Psoas muscle (tissue), 8 donors: ENCODE data around the gene HYPK. TPM values are rescaled to one million over a fixed set of nuclear protein-coding genes. Genes with fewer than 3 reads are reported as not detected.

Source experiments
- ATAC-seq, 4 donors: fragments of 200-7000 bp; cut with Tn5 transposase; one replicate each; pipeline ENCODE4 v1.9.1; 2020; ENCODE audit warnings: moderate library complexity in 3 of 4, mild to moderate bottlenecking in 2 of 4
- DNase-seq, 2 donors: peaks; one replicate each; pipeline ENCODE4 v3.0.0-alpha.2; 2020
- H3K27ac ChIP-seq: fragments of 200-600 bp; one replicate; pipeline ENCODE4 v1.8.0; 2022
- H3K27me3 ChIP-seq, 3 donors: fragments of 200-600 bp in 1 of 3; one replicate each; pipeline versions ENCODE4 v1.6.1 to v1.8.0; 2013 to 2022; ENCODE audit warnings: low read length in 2 of 3, mild to moderate bottlenecking in 2 of 3, moderate library complexity in 1 of 3; ENCODE audit not compliant: insufficient read depth in 3 of 3
- H3K36me3 ChIP-seq, 2 donors: fragments of 200-600 bp in 1 of 2; one replicate each; pipeline versions ENCODE4 v1.6.1 to v1.8.0; 2013 to 2022; ENCODE audit warnings: low read depth in 1 of 2, mild to moderate bottlenecking in 1 of 2, moderate library complexity in 1 of 2; ENCODE audit not compliant: insufficient read depth in 1 of 2
- H3K4me1 ChIP-seq: fragments of 200-600 bp; one replicate; pipeline ENCODE4 v1.8.0; 2022
- H3K4me3 ChIP-seq: fragments of 200-600 bp; one replicate; pipeline ENCODE4 v1.8.0; 2022; ENCODE audit warnings: mild to moderate bottlenecking
- H3K9me3 ChIP-seq: fragments of 200-600 bp; one replicate; pipeline ENCODE4 v1.8.0; 2022
- WGBS, 3 donors: extraction: QIAGEN DNeasy Blood & Tissue Kit; methylation state at CpG; one replicate each; pipeline versions ENCODE4 v1.1.6 to v1.1.7; 2013; 5-methylcytosine and 5-hydroxymethylcytosine counted together
- intact Hi-C, 2 donors: fragments of 100-400 bp; cut with DNase I; formaldehyde crosslinking; loops; one replicate each; pipeline versions ENCODE4 v1.11.0 to v1.14.2; 2022
- polyA plus RNA-seq, 3 donors: library from polyadenylated mRNA; stranded (reverse); fragments of 200-250 nt; gene quantifications; one replicate each; pipeline ENCODE4 v1.2.3, GENCODE V29; 2013
- total RNA-seq, 4 donors: library from RNA; stranded (reverse); fragmentation: NEBNext Ultra II Directional in 2 of 4; extraction: Animal tissue kit (Norgen Biotek cat#: 25700) in 2 of 4; gene quantifications; one replicate each; pipeline versions ENCODE4 v1.2.1 to v1.2.4, GENCODE V29; 2021 to 2023
- TF ChIP-seq, protein P1 (sequence below): fragments of 200-600 bp; IDR thresholded peaks from one replicate; pipeline ENCODE4 v1.8.0; 2022; ENCODE audit warnings: antibody characterized with exemption
- donor health status: healthy with polysubstance abuse.
- donor health status: DM: no; HTN: no; CAD: no; lungs with moderate emphysema.
- donor health status: Bipolar disorder and iron deficiency.
- donor health status: healthy.
- donor health status: DM: yes; HTN: yes; CAD: no.
- donor health status: DM: no; HTN: no; CAD: no.
- donor health status: DM: no; HTN: no; CAD: no.
- donor health status: DM: yes; HTN: yes; CAD: no.

Gene HYPK
- total and polyA plus RNA-seq, 7 donors = 0.77 to 36.5 (median 19.1) TPM

DNA sequence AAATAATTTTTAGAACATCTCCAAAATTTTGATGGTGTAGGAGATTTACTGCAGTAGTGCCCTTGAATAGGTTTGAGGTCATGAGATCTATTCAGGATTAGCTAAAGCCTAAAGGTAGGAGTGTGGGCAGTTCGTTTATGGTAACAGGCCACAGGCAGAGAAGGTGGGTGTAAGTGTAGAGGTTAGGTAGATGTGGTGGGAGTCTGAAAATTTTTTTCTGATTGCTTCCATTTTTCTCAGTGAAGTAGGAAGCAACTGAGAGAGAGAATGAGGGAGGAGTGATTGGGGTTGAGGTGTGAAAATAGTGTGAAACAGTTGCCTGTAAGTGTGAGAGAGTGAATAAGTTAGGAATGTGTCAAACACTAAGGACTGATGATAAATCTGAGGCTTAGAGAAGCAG, 21.4 kb upstream of the HYPK start:
- H3K27ac ChIP-seq = no peak overlapping the region
- intact Hi-C loops = no loop called here
- ATAC-seq (no peak), DNase-seq (no peak)
- TF ChIP-seq, protein P1, sequence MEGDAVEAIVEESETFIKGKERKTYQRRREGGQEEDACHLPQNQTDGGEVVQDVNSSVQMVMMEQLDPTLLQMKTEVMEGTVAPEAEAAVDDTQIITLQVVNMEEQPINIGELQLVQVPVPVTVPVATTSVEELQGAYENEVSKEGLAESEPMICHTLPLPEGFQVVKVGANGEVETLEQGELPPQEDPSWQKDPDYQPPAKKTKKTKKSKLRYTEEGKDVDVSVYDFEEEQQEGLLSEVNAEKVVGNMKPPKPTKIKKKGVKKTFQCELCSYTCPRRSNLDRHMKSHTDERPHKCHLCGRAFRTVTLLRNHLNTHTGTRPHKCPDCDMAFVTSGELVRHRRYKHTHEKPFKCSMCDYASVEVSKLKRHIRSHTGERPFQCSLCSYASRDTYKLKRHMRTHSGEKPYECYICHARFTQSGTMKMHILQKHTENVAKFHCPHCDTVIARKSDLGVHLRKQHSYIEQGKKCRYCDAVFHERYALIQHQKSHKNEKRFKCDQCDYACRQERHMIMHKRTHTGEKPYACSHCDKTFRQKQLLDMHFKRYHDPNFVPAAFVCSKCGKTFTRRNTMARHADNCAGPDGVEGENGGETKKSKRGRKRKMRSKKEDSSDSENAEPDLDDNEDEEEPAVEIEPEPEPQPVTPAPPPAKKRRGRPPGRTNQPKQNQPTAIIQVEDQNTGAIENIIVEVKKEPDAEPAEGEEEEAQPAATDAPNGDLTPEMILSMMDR = no peak
- peaks cover 4% of the 10 kb centered on the region for H3K4me1 ChIP-seq
- WGBS, 3 donors = 85 to 91% (median 85%) methylated on average over 1 of the region's 1 CpG
- H3K9me3 ChIP-seq = no peaks in the 10 kb centered on the region
- no peaks in the 10 kb centered on the region for H3K27me3 ChIP-seq
- no peak overlapping the region for H3K4me3 ChIP-seq
- peaks cover 0 to 3% of the 10 kb centered on the region in 2 donors for H3K36me3 ChIP-seq

DNA sequence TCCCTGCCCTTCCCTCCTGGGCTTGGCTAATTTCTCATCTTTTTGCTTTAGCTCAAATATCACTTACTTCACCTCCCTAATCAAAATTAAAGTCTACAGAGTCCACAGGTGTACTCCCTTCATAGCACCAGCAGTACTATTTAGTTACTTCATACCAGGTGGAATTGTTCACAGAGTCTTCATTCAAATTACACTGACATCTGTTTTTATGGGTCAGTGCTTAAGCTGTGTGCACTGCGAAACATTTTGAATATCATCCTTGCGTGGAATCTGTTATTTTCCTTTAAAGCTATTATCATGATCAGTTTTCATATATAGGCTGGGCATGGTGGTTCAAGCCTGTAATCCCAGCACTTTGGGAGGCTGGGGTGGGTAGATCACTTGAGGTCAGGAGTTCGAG, 11.0 kb upstream of the HYPK start:
- intact Hi-C loops = no loop called here
- Histone ChIP-seq H3K4me3 (no peak overlapping the region), H3K36me3 (peaks cover 0 to 13% of the 10 kb centered on the region in 2 donors), H3K27me3 (no peaks in the 10 kb centered on the region), H3K4me1 (peaks cover 13% of the 10 kb centered on the region), H3K27ac (no peak overlapping the region), H3K9me3 (no peaks in the 10 kb centered on the region)
- TF ChIP-seq, protein P1 = no peak
- DNase-seq = no peak
- ATAC-seq = no peak
- 88 to 93% (median 93%) methylated on average over 3 of the region's 3 CpGs for WGBS, 3 donors

DNA sequence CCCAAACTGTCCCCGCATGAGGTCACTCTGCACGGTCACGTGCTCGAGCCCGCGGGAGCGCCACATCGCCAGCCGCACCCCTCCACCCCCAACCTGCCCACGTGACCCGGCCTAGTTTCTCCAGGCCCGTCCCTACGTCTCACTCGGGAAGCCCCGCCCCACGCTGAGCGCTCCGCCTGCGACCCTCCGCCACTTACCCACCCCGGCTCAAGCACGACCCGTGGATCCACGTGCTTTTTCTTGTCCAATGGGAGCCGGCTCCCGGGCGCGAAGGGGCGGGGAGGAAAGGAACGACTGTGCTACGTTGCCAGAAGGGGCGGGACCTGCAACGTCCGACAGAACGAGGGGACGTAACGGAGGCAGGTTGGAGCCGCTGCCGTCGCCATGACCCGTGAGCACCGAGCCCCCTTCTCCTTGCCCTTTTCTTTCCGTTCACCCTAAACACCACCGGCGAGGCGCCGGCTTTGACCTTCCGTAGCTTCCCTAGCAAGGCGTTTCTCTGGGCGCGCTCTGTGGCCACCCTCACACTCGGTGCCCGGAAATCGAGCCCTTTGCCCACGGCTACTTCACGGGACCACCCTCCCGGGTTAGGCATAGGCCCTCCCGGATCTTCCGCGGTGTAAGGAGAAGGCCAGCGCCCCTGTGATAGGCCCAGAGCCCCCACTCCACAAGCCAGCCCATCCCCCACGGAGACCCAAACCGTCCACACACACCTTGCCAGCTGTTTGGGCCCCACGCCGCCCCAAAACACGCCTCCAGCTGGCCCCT, 8.2 kb upstream of the HYPK start, which contains the start of gene SERF2:
Gene SERF2, plus strand, starts transcription at position 328 of the 768 bp plus-strand sequence. Its CDS starts 57 bp downstream, at position 385.
- peak; percentile 92 to 96 (median 94) for ATAC-seq
- Histone ChIP-seq H3K27ac (peak within 1 kb of the TSS; percentile 99), H3K27me3 (no peaks in the 10 kb centered on the region), H3K4me3 (peak within 1 kb of the TSS; percentile 90), H3K4me1 (peaks cover 38% of the 10 kb centered on the region), H3K9me3 (no peaks in the 10 kb centered on the region), H3K36me3 (peaks cover 3 to 41% of the 10 kb centered on the region in 2 donors)
- 0 to 1% (median 0%) methylated on average over 60 to 66 of the region's 66 CpGs for WGBS, 3 donors
- intact Hi-C loops = no loop called here
- peak; percentile 100 for DNase-seq
- TF ChIP-seq, protein P1 = no peak

DNA sequence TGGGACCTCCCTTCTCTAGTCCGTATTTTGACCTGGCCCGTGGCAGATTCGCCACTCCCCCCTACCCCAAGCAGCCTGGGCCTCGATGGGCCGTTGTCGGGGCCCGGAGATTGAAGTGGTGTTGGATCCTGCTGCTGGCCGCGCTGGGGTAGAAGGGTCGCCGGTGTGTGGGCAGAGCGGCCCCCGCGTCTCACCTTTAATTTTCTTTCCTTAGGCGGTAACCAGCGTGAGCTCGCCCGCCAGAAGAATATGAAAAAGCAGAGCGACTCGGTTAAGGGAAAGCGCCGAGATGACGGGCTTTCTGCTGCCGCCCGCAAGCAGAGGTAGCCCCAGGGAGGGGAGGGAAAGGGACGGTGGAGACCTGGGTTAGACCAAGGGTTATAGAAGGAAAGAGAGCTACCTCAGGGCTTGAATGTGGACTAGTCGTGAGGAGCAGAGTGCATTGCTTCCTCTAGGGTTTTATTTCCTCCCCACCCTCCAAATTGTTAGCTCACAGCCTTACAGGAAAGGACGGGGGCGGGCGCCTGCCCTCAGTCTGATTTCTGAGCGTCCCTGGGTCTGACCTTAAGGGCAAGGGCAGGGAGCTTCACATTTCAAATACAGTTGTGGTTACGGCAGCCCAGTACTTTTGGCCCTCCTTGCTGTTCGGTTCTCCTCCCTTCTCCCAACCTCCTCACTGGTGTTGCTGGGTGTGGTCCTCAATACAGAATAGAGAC, 7.5 kb upstream of the HYPK start:
- peak; percentile 15 to 39 (median 32) for ATAC-seq
- H3K4me1 ChIP-seq = peaks cover 43% of the 10 kb centered on the region
- intact Hi-C loops = no loop called here
- H3K4me3 ChIP-seq = peak overlapping the region; percentile 90
- H3K27me3 ChIP-seq = no peaks in the 10 kb centered on the region
- WGBS, 3 donors = 0 to 1% (median 0%) methylated on average over 33 of the region's 33 CpGs
- no peaks in the 10 kb centered on the region for H3K9me3 ChIP-seq
- TF ChIP-seq, protein P1 = peak; percentile 20
- peak overlapping the region; percentile 99 for H3K27ac ChIP-seq
- peak; percentile 54 to 62 for DNase-seq
- H3K36me3 ChIP-seq = peaks cover 3 to 46% of the 10 kb centered on the region in 2 donors
